Measurements from ENCODE around the gene IKZF3. TPM values are rescaled to one million over a fixed set of nuclear protein-coding genes. Genes with fewer than 3 reads are reported as not detected.
"Not testable (repeated sequence)": the region's sequence is repeated elsewhere in the genome, so short reads cannot be mapped to it uniquely, and the experiment has no call there.

The IKZF3 gene
- total RNA-seq, 1 donor from 2014 or later, result not detected

- DNase-seq (ENCODE audit: low read depth), result no peak
These were observed 81.6 kb downstream of the IKZF3 start for GRCh38 chr17:39782481-39782880.

GRCh38 chr17:39781861-39782213 is 82.3 kb downstream of the IKZF3 start:
- no peak for DNase-seq (ENCODE audit: low read depth)

- no peak for DNase-seq (ENCODE audit: low read depth)
These were observed 82.9 kb downstream of the IKZF3 start for GRCh38 chr17:39781031-39781860.

- no peak for DNase-seq (ENCODE audit: low read depth)
These were observed 86.4 kb downstream of the IKZF3 start for GRCh38 chr17:39777534-39778365.

GRCh38 chr17:39776252-39776651 is 87.9 kb downstream of the IKZF3 start:
- no peak for DNase-seq (ENCODE audit: low read depth)

DNA sequence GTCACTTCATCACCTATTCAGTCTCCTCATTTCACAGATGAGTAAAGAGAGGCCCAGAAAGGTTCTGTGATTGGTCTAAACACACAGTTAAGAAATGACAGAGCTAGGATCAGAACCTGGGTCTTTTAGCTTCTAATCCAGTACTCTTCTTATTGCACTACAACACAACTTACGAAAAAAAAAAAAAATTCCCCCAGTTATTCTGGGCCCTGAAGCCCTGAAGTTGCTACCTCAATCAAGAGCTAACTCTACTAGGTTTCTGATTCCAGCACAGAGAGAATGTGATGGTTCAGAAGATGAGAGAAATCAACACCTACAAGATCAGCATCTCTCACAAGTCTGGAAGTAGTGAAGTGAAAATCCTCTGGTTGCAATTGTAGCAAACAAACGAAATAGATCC is 89.1 kb downstream of the IKZF3 start:
- DNase-seq (ENCODE audit: low read depth), result no peak

DNA sequence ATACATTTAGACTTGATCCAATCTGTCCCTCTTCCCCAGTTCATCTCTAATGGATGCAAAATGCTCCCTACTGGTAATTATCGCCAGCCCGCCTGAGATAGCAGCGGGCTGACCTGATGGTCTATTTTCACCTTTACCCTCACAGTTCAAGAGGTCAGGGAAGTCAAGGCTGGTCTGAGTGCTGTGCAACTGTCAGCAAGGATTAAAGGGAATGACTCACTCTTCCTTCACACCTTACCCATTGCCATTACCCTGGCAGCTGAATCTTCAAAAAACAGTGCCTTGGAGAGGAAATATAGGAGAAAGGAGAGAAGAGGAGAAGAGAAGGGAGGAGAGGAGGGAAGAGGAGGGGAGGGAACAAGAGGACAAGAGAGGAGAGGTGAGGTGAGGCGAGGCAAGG is 90.1 kb downstream of the IKZF3 start:
- no peak for DNase-seq (ENCODE audit: low read depth)

DNA sequence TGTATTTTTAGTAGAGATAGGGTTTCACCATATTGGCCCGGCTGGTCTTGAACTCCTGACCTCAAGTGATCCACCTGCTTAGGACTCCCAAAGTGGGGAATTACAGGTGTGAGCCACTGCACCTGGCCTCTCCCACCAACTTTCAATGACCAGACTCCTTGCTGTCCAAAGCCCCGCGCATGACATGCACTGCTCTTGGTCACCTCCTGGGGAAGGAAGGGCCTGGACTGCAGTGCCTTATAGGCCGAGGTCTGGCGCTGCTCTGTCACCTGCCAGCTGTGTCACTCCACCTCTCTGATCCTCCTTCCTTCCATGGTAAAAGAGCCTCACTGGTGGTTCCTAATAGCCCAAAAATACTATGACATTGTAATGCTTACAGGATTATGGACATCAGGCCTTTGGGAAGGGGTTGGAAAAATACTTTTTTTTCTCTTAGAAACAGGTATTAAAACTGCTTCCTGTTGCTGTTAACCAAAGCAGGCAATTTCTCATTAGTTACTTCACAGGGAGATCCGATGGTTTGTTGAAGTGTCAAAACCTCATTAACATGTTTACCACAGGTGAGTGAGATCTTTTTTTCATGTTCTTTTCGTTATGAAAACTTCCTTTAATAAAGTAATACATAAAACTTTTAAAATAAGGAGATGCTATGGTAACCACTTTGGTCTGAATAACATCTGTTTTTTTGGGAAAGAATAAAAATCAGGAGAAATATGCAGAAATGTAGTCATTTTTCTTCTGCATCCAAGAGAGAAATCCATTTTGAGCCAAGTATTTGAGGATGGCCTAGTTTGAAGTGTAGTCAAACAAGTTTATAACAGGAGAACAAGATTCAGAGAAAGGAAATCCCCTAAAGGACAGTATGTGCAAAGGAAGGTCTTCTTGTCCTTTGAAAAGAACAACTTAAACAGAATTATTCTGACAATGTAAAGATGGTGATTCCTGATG is 90.9 kb downstream of the IKZF3 start:
- no peak for DNase-seq (ENCODE audit: low read depth)

- DNase-seq (ENCODE audit: low read depth), result no peak
These were observed 91.7 kb downstream of the IKZF3 start for GRCh38 chr17:39772415-39772814.

DNA sequence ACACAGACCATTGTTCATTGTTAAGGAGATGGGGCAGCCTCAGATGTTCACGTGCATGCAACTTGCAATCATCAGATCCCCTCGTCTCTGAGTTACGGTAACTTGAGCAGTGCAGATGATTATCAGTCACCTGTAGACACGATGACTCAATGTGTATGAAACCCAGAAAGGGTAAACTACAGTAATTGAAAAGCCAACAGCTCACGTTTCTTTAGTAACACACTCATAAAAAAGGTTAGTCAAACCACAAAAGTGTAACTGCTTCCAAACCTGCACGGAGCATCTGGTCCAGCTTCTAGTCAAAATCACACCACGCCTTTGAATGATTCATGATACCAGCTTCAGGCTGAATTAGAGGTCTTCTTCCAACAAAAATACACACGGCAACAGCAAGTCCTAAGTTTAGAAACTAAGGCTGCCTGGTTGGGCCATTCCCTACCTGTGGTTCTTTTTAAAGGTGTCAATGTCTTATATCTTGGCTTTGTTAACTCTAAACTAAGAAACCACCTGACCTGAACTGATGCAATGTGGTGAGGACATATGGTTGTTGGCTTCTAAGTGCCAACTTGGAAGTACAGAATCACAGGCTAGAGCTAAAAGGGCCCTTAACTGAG is 94.0 kb downstream of the IKZF3 start:
- DNase-seq (ENCODE audit: low read depth), result no peak

- no peak for DNase-seq (ENCODE audit: low read depth)
These were observed 97.0 kb downstream of the IKZF3 start for GRCh38 chr17:39767147-39767546.

DNA sequence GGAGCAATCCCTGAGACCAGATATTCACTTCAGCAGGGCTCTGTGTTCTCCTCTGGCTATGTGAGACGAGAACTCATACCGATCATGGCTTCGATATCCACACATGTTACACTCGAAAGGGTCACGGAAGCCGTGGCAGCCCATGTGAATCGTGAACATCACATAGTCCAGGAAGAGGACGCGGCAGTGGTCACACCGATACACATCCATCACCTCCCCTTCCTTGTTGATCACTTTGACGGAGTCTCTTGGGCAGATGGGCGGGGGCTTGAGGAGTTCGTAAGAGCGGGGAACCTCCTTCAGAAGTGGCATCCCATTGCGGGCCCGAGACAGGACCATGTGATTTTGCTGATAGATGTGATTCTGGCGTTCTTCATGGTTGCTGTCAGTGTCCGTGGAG is 98.3 kb downstream of the IKZF3 start:
- DNase-seq (ENCODE audit: low read depth), result no peak

DNA sequence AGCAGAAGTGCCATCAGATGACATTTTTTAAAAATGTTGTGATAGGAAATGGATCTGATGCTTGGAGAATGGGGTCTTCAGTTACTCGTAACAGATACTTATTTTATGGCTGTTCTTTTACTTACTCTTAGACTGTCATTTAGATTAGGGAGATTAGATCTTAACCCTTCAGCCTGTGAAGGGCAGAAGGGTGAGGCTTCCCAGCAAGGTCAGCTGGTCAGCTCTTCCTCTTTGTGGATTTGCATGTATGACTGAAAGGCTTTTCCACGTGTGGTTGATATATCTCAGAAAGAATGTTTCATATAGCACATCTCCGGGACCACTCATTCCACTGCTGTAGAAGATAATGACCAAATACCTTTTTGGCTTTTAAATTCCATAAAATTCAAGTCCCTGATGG is 98.9 kb downstream of the IKZF3 start:
- no peak for DNase-seq (ENCODE audit: low read depth)

DNA sequence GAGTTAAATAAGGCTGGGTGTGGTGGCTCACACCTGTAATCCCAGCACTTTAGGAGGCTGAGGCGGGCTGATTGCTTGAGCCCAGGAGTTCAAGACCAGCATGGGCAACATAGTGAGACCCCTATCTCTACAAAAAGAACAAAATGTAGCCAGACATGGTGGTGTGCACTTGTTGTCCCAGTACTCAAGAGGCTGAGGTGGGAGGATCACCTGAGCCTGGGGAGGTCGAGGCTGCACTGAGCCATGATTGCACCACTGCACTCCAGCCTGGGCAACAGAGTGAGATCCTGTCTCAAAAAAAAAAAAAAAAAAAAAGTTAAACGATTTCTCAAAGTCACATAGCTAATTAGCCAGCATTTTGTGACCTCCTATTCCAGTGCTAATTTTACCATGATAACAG is 99.9 kb downstream of the IKZF3 start:
- not testable (repeated sequence) for DNase-seq (ENCODE audit: low read depth)

DNA sequence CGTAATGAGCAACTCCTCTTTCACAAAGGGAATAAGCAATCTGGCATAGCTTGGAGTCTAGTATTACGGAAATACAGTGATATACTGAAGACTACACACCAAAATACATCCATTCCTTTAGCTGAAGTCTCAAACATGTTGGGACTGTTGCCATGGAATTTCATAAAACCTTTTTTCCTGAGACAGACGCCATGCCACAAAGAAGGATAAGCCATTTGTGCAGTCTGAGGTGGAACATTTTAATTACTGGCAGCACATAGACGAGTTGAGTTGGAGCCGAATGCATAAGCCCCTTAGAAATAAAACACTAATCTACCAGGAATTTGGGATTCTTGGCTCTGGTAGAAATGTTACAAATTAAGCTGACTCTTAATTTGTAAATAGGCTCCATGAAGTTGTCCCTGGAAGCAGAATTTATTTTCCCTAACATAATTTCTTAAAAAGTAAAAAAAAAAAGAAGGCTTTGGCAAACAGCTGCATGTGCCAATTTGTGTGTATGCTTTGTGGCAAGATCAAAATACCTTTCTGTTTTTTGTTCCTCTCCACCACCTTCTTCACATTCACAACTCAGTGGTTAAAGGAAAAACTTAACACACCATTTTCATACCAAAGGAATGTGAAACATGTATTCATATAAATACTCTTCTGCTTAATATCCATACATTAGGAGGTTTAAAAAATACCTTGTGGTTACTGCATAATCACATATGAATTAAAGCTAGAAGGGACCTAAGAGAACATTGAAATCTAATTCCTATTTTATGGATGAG is 100.9 kb downstream of the IKZF3 start:
- peak; percentile 16 for DNase-seq (ENCODE audit: low read depth)

DNA sequence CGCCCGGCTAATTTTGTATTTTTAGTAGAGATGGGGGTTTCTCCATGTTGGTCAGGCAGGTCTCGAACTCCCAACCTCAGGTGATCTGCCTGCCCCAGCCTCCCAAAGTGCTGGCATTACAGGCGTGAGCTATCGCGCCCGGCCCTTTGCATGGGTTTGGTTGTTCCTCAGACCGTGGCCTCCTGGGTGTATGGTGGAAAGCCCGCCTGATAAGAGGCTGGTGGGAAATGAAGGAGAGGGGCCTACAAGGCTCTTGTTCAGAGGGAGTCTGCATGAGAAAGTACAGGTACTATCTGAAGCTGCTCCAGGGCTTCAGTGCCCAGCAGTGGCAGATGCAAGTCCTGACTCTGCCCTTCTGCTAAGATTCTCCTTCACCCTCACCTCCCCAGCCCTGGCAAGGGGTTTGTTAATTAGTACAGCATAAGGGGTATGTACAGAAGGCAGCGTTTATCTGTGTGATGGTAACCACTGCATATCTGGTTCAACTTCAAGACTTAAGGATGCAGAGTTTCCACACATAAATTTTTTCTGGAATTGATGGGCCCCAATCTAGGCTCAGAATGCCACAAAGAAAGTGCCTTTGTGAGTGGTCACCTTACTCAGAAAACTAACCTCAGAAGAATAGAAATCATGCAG is 102.1 kb downstream of the IKZF3 start:
- DNase-seq (ENCODE audit: low read depth), result no peak

- no peak for DNase-seq (ENCODE audit: low read depth)
These were observed 104.9 kb downstream of the IKZF3 start for GRCh38 chr17:39759204-39759603.

GRCh38 chr17:39757931-39758873 is 105.9 kb downstream of the IKZF3 start:
- DNase-seq (ENCODE audit: low read depth), result peak; percentile 52
